RWPE2 (cell line): Measurements from ENCODE around the gene HS3ST4.
A peak's percentile ranks its signal among the peaks of the same experiment; 100 is the strongest.

Source experiments
- ATAC-seq: fragments of 200-7000 bp; cut with Tn5 transposase; 3 replicates; pipeline ENCODE4 v1.9.1; 2021; ENCODE audit warnings: low read depth
- DNase-seq: peaks from one replicate; pipeline ENCODE4 v3.0.0-alpha.2; 2020; ENCODE audit warnings: low spot score
- H3K27ac ChIP-seq: fragments of 450-650 bp; 2 replicates; pipeline ENCODE4 v1.5.1; 2017; ENCODE audit warnings: mild to moderate bottlenecking; ENCODE audit not compliant: poor library complexity, severe bottlenecking
- H3K27me3 ChIP-seq: fragments of 250-450 bp; sonication (Bioruptor Pico); 2 replicates; pipeline ENCODE4 v1.5.1; 2021; ENCODE audit warnings: mild to moderate bottlenecking, moderate library complexity; ENCODE audit not compliant: insufficient read depth, poor library complexity, severe bottlenecking
- H3K36me3 ChIP-seq: fragments of 250-450 bp; sonication (Bioruptor Pico); 2 replicates; pipeline ENCODE4 v1.5.1; 2020; ENCODE audit warnings: low read depth, mild to moderate bottlenecking, moderate library complexity
- H3K4me1 ChIP-seq: fragments of 250-450 bp; sonication (Bioruptor Pico); 2 replicates; pipeline ENCODE4 v1.5.1; 2021; ENCODE audit warnings: mild to moderate bottlenecking, moderate library complexity; ENCODE audit not compliant: insufficient read depth, poor library complexity, severe bottlenecking
- H3K4me3 ChIP-seq: fragments of 250-450 bp; sonication (Bioruptor Pico); 2 replicates; pipeline ENCODE4 v1.5.1; 2021; ENCODE audit warnings: mild to moderate bottlenecking, moderate library complexity; ENCODE audit not compliant: severe bottlenecking
- H3K9me3 ChIP-seq: fragments of 250-450 bp; sonication (Bioruptor Pico); 2 replicates; pipeline ENCODE4 v1.5.1; 2021; ENCODE audit warnings: mild to moderate bottlenecking, moderate library complexity; ENCODE audit not compliant: severe bottlenecking
- CTCF ChIP-seq: fragments of 450-650 bp; IDR thresholded peaks from one replicate; pipeline ENCODE4 v1.5.1; 2017; ENCODE audit warnings: mild to moderate bottlenecking, moderate library complexity; ENCODE audit not compliant: poor library complexity, severe bottlenecking

Gene HS3ST4

GRCh38 chr16:25691519-25692091, at the start of gene HS3ST4:
HS3ST4 (plus strand) TSS chr16:25691959.
- no peak for TF ChIP-seq CTCF
- ATAC-seq (peak; percentile 41; the same call in 2 of the 3 replicates), DNase-seq (no peak)
- Histone ChIP-seq H3K36me3 (no peaks in the 10 kb centered on the region), H3K27me3 (peaks cover 66% of the 10 kb centered on the region), H3K4me3 (no peak within 1 kb of the TSS), H3K9me3 (no peaks in the 10 kb centered on the region), H3K27ac (no peak within 1 kb of the TSS), H3K4me1 (no peaks in the 10 kb centered on the region)

DNA sequence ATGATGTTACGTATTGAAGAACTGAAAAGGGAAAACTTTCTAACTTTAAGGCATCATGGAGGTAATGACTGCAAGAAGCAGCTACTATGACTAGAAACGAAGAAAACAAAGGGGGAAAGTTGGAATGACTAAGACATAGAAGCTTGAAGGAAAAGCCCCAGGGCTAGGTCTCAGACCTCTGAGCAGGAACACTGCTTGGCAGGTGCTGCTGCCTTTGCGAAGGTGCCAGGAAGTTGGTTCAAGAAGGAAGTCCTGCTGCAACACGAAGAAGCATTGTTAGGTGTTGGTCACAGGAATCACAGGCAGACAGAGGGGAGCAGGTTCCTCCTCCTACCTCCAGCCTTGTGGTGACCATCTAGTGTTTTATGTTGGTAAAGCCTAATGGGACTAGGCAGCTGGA, 48.1 kb upstream of the HS3ST4 start:
- Histone ChIP-seq H3K9me3 (no peaks in the 10 kb centered on the region), H3K36me3 (no peaks in the 10 kb centered on the region), H3K4me3 (no peak overlapping the region), H3K4me1 (no peaks in the 10 kb centered on the region), H3K27ac (no peak overlapping the region), H3K27me3 (peaks cover 4% of the 10 kb centered on the region)
- TF ChIP-seq CTCF, result no peak
- DNase-seq, result no peak
- no peak for ATAC-seq

GRCh38 chr16:25656639-25657038, 35.1 kb upstream of the HS3ST4 start:
- Histone ChIP-seq H3K4me3 (no peak overlapping the region), H3K36me3 (no peaks in the 10 kb centered on the region), H3K27me3 (no peaks in the 10 kb centered on the region), H3K4me1 (no peaks in the 10 kb centered on the region), H3K9me3 (no peaks in the 10 kb centered on the region), H3K27ac (no peak overlapping the region)
- ATAC-seq (no peak), DNase-seq (no peak)
- TF ChIP-seq CTCF, result no peak

GRCh38 chr16:25676820-25677219, 14.9 kb upstream of the HS3ST4 start:
- DNase-seq, result no peak
- ATAC-seq, result no peak
- H3K36me3 ChIP-seq, result no peaks in the 10 kb centered on the region
- no peak overlapping the region for H3K4me3 ChIP-seq
- H3K27me3 ChIP-seq, result no peaks in the 10 kb centered on the region
- H3K9me3 ChIP-seq, result no peaks in the 10 kb centered on the region
- no peak for TF ChIP-seq CTCF
- H3K4me1 ChIP-seq, result no peaks in the 10 kb centered on the region
- no peak overlapping the region for H3K27ac ChIP-seq

DNA sequence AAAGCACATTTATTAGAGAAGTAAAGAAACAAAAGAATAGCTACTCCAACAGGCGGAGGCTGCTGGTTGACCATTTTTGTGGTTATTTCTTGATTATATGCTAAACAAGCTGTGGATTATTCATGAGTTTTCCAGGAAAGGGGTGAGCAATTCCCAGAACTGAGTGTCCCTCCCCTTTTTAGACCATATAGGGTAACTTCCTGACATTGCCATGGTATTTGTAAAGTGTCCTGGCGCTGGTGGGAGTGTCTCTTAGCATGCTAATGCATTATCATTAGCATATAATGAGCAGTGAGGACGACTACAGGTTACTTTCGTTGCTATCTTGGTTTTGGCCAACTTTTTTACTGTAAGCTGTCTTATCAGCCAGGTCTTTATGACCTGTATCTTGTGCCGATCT, 12.2 kb upstream of the HS3ST4 start:
- Histone ChIP-seq H3K4me3 (no peak overlapping the region), H3K27me3 (no peaks in the 10 kb centered on the region), H3K4me1 (no peaks in the 10 kb centered on the region), H3K27ac (no peak overlapping the region), H3K36me3 (no peaks in the 10 kb centered on the region), H3K9me3 (no peaks in the 10 kb centered on the region)
- ATAC-seq (no peak), DNase-seq (no peak)
- no peak for TF ChIP-seq CTCF
